Neural progenitor cell (in vitro differentiated cells): ENCODE measurements around the gene ARHGAP11A.

Source experiments
- CTCF ChIP-seq: fragments of 200-600 bp; sonication (generic); IDR thresholded peaks from 2 replicates; pipeline ENCODE4 v1.5.1; 2017; ENCODE audit warnings: antibody characterized with exemption, mild to moderate bottlenecking
- EZH2 ChIP-seq: fragments of 200-600 bp; sonication (generic); IDR thresholded peaks from 2 replicates; pipeline ENCODE4 v1.6.1; 2017; ENCODE audit warnings: antibody characterized with exemption, mild to moderate bottlenecking, moderate library complexity
- EZH2phosphoT487 ChIP-seq: fragments of 200-600 bp; sonication (generic); IDR thresholded peaks from 2 replicates; pipeline ENCODE4 v1.6.1; 2017; ENCODE audit warnings: antibody characterized with exemption

GRCh38 chr15:32643907-32644445 lies 28.7 kb downstream of the ARHGAP11A start:
- TF ChIP-seq CTCF (no peak), EZH2 (no peak), EZH2phosphoT487 (no peak)
